HG02642 (cell line): ENCODE data around the gene NAT10.

Experiments used
- ATAC-seq: cut with Tn5 transposase; IDR thresholded peaks from one replicate; pipeline ENCODE4 v1.9.1; 2021; ENCODE audit warnings: mild to moderate bottlenecking; ENCODE audit not compliant: unreplicated experiment, poor library complexity

NAT10 gene

GRCh38 chr11:34183848-34184391 lies 78.5 kb downstream of the NAT10 start:
- no peak for ATAC-seq

GRCh38 chr11:34184505-34185015 lies 79.1 kb downstream of the NAT10 start:
- ATAC-seq = no peak

GRCh38 chr11:34185926-34186841 lies 80.8 kb downstream of the NAT10 start:
- ATAC-seq = no peak

- ATAC-seq = no peak
These were observed 82.8 kb downstream of the NAT10 start for GRCh38 chr11:34188181-34188580.

- no peak for ATAC-seq
These were observed 83.8 kb downstream of the NAT10 start for GRCh38 chr11:34189191-34189590.

GRCh38 chr11:34190192-34191139 lies 85.0 kb downstream of the NAT10 start:
- ATAC-seq = no peak

GRCh38 chr11:34191578-34191977 lies 86.1 kb downstream of the NAT10 start:
- no peak for ATAC-seq

GRCh38 chr11:34192481-34193401 lies 87.3 kb downstream of the NAT10 start:
- ATAC-seq = no peak

GRCh38 chr11:34194576-34195335 lies 89.3 kb downstream of the NAT10 start:
- no peak for ATAC-seq
